WI38 (cell line): ENCODE measurements around the gene PFDN6.
A peak's percentile ranks its signal among the peaks of the same experiment; 100 is the strongest.

Experiments used
- H3K4me3 ChIP-seq: 2 replicates; pipeline ENCODE4 v1.5.1; 2011; ENCODE audit warnings: low read depth, mild to moderate bottlenecking, control low read depth, low read length
- CTCF ChIP-seq: IDR thresholded peaks from 2 replicates; pipeline ENCODE4 v1.5.1; 2012; ENCODE audit warnings: low read depth, mild to moderate bottlenecking, control low read depth, low read length

The PFDN6 gene

DNA sequence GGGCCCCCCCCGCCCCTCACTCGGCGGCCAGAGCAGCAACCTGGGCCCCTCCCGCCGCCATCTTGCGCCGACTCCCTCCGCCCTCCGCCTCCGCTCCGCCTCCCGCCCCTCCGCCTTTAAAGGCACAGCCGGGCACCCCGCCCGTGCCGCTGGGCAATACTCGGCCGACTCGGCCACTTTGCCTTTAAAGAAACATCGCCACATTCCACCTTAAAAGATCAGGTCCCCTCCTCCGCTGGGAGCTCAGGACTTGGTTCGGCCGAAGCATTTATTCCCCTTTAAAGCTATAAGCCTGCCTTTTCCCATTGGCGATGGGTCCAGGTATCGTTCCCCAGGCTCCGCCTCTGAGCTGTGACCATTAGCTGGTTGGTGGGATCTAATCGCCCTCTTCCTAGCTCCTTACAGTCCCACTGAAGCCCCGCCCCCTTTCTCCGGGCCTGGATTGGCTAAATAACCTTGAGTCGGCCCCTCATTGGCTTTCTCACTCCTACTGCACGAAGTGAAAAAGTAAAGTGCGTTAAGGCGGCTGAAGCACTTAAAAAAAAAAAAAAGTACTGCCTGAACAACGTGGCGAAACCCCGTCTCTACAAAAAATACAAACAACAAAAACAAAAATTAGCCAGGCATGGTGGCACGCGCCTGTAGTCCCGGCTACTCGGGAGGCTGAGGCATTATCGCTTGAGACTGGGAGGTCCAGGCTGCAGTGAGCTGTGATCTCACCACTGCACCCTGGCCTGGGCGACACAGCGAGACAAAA is 28.4 kb downstream of the PFDN6 start, which contains the start of gene ZBTB22:
ZBTB22 (minus strand) TSS at position 76 of the 757 bp plus-strand sequence. CDS start 828 bp downstream, outside the sequence.
- TF ChIP-seq CTCF, result no peak
- H3K4me3 ChIP-seq, result peak within 1 kb of the TSS; percentile 64

DNA sequence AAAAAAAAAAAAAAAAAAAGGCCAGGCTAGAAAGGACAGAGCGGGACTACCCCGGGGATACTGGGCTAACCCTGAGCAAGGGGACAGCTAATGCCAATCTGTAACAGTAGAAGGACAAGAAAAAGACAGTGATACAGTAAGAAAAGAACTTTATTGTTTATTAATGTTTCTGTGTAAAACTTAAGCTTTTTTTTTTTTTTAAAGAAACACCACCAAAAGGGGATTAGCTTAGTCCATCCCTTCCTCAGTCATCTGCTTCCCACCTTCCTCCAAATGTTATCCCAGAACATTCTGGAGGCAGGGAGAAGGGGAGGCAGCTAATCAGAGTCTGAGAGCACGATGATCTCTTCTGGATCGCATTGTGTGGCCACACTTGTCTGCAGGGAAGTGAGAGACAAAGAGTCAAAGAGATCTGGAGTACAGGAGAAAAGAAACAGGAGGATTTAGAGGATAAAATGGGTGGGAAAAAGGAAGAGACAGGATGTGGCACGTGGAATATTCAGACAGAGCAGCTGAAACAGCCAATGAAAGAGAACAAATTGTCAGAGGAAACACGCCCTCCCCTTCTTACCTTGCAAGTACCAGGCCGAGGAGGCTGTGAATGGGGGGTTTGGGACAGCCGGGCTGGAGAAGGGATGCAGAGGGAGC is 29.1 kb downstream of the PFDN6 start:
- H3K4me3 ChIP-seq, result peak overlapping the region; percentile 64
- TF ChIP-seq CTCF, result no peak

GRCh38 chr6:33319939-33320314 is 30.5 kb downstream of the PFDN6 start:
- TF ChIP-seq CTCF, result no peak
- H3K4me3 ChIP-seq, result peak overlapping the region; percentile 64

- peak overlapping the region; percentile 64 for H3K4me3 ChIP-seq
- no peak for TF ChIP-seq CTCF
These were observed 31.1 kb downstream of the PFDN6 start for GRCh38 chr6:33320315-33321181.

- peak overlapping the region; percentile 88 for H3K4me3 ChIP-seq
- TF ChIP-seq CTCF, result no peak
These were observed 31.8 kb downstream of the PFDN6 start for GRCh38 chr6:33321227-33321626.

GRCh38 chr6:33323623-33323948 is 34.2 kb downstream of the PFDN6 start:
- peak overlapping the region; percentile 88 for H3K4me3 ChIP-seq
- TF ChIP-seq CTCF, result no peak
